HepG2 (cell line): Measurements from ENCODE around the gene GPC6. TPM values are rescaled to one million over a fixed set of nuclear protein-coding genes. Genes with fewer than 3 reads are reported as not detected.
A peak's percentile ranks its signal among the peaks of the same experiment; 100 is the strongest.

Experiments
- ATAC-seq: fragments of 200-7000 bp; cut with Tn5 transposase; 3 replicates; pipeline ENCODE4 v1.9.1; 2020; ENCODE audit warnings: mild to moderate bottlenecking, moderate library complexity
- BruUV-seq: library from RNA; stranded (reverse); fragments of 400-500 nt; replicated peaks from 2 replicates; lab custom pipeline; 2021; lab: Mats Ljungman, UMichigan
- CTCF ChIA-PET: fragments of 300-600 bp; formaldehyde crosslinking; extraction: SDS; loops from one replicate; lab custom pipeline; 2021; ENCODE audit warnings: low total read pairs, inconsistent platforms, low intra/inter-chr PET ratio; lab: Yijun Ruan, JAX
- POLR2A ChIA-PET: fragments of 350-600 bp; sonication (Branson Sonifier 250); formaldehyde crosslinking; loops from one replicate; lab custom pipeline; 2020; ENCODE audit warnings: antibody characterized with exemption, inconsistent platforms; lab: Yijun Ruan, JAX
- DNase-seq: peaks from one replicate; pipeline ENCODE4 v3.0.0-alpha.2; 2015; ENCODE audit warnings: low spot score
- FAIRE-seq: peaks from 3 replicates; lab custom pipeline; 2011; peaks lifted over from hg19 to GRCh38; lab: Jason Lieb, UNC
- H2AFZ ChIP-seq: one replicate; pipeline ENCODE4 v1.6.1; 2011; ENCODE audit warnings: low read length, inconsistent platforms
- H3K27ac ChIP-seq: fragments of 300-600 bp; 3 replicates; pipeline ENCODE4 v1.8.0; 2011; ENCODE audit warnings: mixed run types, mild to moderate bottlenecking, mixed read lengths, low read length, inconsistent platforms; ENCODE audit not compliant: insufficient read depth; ENCODE audit errors: extremely low read length
- H3K27me3 ChIP-seq, 2 experiments: fragments of 200-600 bp in 1 of 2; 2 replicates in 1 of 2; 3 replicates in 1 of 2; pipeline versions ENCODE4 v1.6.0 to v1.8.0; 2011; ENCODE audit warnings: low read length in 2 of 2, mild to moderate bottlenecking in 2 of 2, moderate library complexity in 2 of 2, inconsistent platforms in 1 of 2; ENCODE audit not compliant: insufficient read depth in 2 of 2, control insufficient read depth in 1 of 2
- H3K36me3 ChIP-seq, 2 experiments: fragments of 200-600 bp in 1 of 2; replicated peaks in 1 of 2; 2 replicates in 1 of 2; 3 replicates in 1 of 2; pipeline versions ENCODE4 v1.5.1 to v1.8.0; 2011; ENCODE audit warnings: low read length in 2 of 2, inconsistent platforms in 1 of 2; ENCODE audit not compliant: insufficient read depth in 2 of 2, control insufficient read depth in 1 of 2
- H3K4me1 ChIP-seq: 2 replicates; pipeline ENCODE4 v1.5.1; 2012; ENCODE audit warnings: low read length, inconsistent platforms; ENCODE audit not compliant: insufficient read depth
- H3K4me2 ChIP-seq: 2 replicates; pipeline ENCODE4 v1.6.0; 2011; ENCODE audit warnings: low read depth, low read length, inconsistent platforms
- H3K4me3 ChIP-seq, 3 experiments: fragments of 200-600 bp in 1 of 3; sonication (generic), shearing (Covaris generic) in 1 of 3; replicated peaks in 1 of 3; 2 replicates each; pipeline ENCODE4 v1.5.1; 2011 to 2016; ENCODE audit warnings: low read length in 3 of 3, inconsistent platforms in 2 of 3, low read depth in 2 of 3, mild to moderate bottlenecking in 2 of 3, control low read depth in 1 of 3, mixed read lengths in 1 of 3; ENCODE audit not compliant: insufficient read depth in 1 of 3
- H3K79me2 ChIP-seq: one replicate; pipeline ENCODE4 v1.6.1; 2011; ENCODE audit warnings: low read length, inconsistent platforms; ENCODE audit not compliant: insufficient read depth
- H3K9ac ChIP-seq: 2 replicates; pipeline ENCODE4 v1.6.0; 2011; ENCODE audit warnings: mild to moderate bottlenecking, low read depth, low read length, inconsistent platforms; ENCODE audit not compliant: insufficient read depth
- H3K9me3 ChIP-seq: 2 replicates; pipeline ENCODE4 v1.5.1; 2012; ENCODE audit warnings: mild to moderate bottlenecking, low read length
- H4K20me1 ChIP-seq: 2 replicates; pipeline ENCODE4 v1.6.0; 2011; ENCODE audit warnings: inconsistent platforms, mild to moderate bottlenecking, low read length, moderate library complexity; ENCODE audit not compliant: insufficient read depth
- CENPX ChIP-seq: sonication (generic); formaldehyde crosslinking; IDR thresholded peaks from 2 replicates; pipeline ENCODE4 v1.9.0; 2021; ENCODE audit warnings: mild to moderate bottlenecking, missing genetic modification reagents, moderate library complexity
- FOXO1 ChIP-seq: sonication (generic); formaldehyde crosslinking; IDR thresholded peaks from 2 replicates; pipeline ENCODE4 v1.4.0; 2020; ENCODE audit warnings: missing genetic modification reagents
- NFATC3 ChIP-seq: sonication (generic); formaldehyde crosslinking; IDR thresholded peaks from 2 replicates; pipeline ENCODE4 v1.5.1; 2020; ENCODE audit warnings: mild to moderate bottlenecking, missing genetic modification reagents
- PCBP1 ChIP-seq: fragments of 200-400 bp; formaldehyde crosslinking; IDR thresholded peaks from 2 replicates; pipeline ENCODE4 v1.6.1; 2017; ENCODE audit warnings: mild to moderate bottlenecking, low read depth, low read length, borderline replicate concordance
- RARG ChIP-seq: sonication (generic); formaldehyde crosslinking; IDR thresholded peaks from 2 replicates; pipeline ENCODE4 v1.4.0; 2020; ENCODE audit warnings: low read depth, mild to moderate bottlenecking, missing genetic modification reagents
- RELA ChIP-seq: sonication (generic); formaldehyde crosslinking; IDR thresholded peaks from 2 replicates; pipeline ENCODE4 v1.4.0; 2020; ENCODE audit warnings: missing genetic modification reagents
- SIX4 ChIP-seq: sonication (generic); formaldehyde crosslinking; IDR thresholded peaks from 2 replicates; pipeline ENCODE4 v1.4.0; 2020; ENCODE audit warnings: missing genetic modification reagents
- TOPORS ChIP-seq: sonication (generic); formaldehyde crosslinking; IDR thresholded peaks from 2 replicates; pipeline ENCODE4 v1.8.0; 2023; ENCODE audit warnings: mild to moderate bottlenecking, missing genetic modification reagents
- XBP1 ChIP-seq: sonication (generic); formaldehyde crosslinking; IDR thresholded peaks from 2 replicates; pipeline ENCODE4 v1.5.0; 2020; ENCODE audit warnings: missing genetic modification reagents
- ZC3H13 ChIP-seq: sonication (generic); formaldehyde crosslinking; IDR thresholded peaks from 2 replicates; pipeline ENCODE4 v1.8.1; 2023; ENCODE audit warnings: mild to moderate bottlenecking, missing genetic modification reagents, moderate library complexity
- ZEB1 ChIP-seq: IDR thresholded peaks from 2 replicates; pipeline ENCODE4 v1.6.1; 2012; ENCODE audit warnings: mild to moderate bottlenecking, low read depth, inconsistent platforms; ENCODE audit not compliant: insufficient replicate concordance
- ZNF121 ChIP-seq: sonication (generic); formaldehyde crosslinking; IDR thresholded peaks from 2 replicates; pipeline ENCODE4 v1.5.0; 2020; ENCODE audit warnings: mild to moderate bottlenecking, missing genetic modification reagents
- ZNF282 ChIP-seq: fragments of 450-650 bp; IDR thresholded peaks from 2 replicates; pipeline ENCODE4 v1.6.1; 2018; ENCODE audit not compliant: partially characterized antibody
- ZNF337 ChIP-seq: sonication (generic); formaldehyde crosslinking; IDR thresholded peaks from 2 replicates; pipeline ENCODE4 v1.5.1; 2020; ENCODE audit warnings: missing genetic modification reagents, low read depth, mild to moderate bottlenecking, borderline replicate concordance
- ZNF556 ChIP-seq: sonication (generic); formaldehyde crosslinking; IDR thresholded peaks from 2 replicates; pipeline ENCODE4 v1.4.0; 2020; ENCODE audit warnings: mild to moderate bottlenecking, missing genetic modification reagents, borderline replicate concordance
- ZNF570 ChIP-seq: sonication (generic); formaldehyde crosslinking; IDR thresholded peaks from 2 replicates; pipeline ENCODE4 v1.4.0; 2020; ENCODE audit warnings: mild to moderate bottlenecking, missing genetic modification reagents, borderline replicate concordance
- ZNF660 ChIP-seq: sonication (generic); formaldehyde crosslinking; IDR thresholded peaks from 2 replicates; pipeline ENCODE4 v1.5.1; 2020; ENCODE audit warnings: mild to moderate bottlenecking, low read depth, missing genetic modification reagents, borderline replicate concordance
- ZNF749 ChIP-seq: sonication (generic); formaldehyde crosslinking; IDR thresholded peaks from 2 replicates; pipeline ENCODE4 v1.8.0; 2022; ENCODE audit warnings: mild to moderate bottlenecking, missing genetic modification reagents, moderate library complexity, borderline replicate concordance
- ZNF761 ChIP-seq: sonication (generic); formaldehyde crosslinking; conservative IDR thresholded peaks from 2 replicates; pipeline ENCODE4 v1.4.0; 2020; ENCODE audit warnings: mild to moderate bottlenecking, missing genetic modification reagents
- WGBS: methylation state at CpG from one replicate; pipeline ENCODE4 v1.1.6; 2017; ENCODE audit warnings: low lambda C conversion rate; 5-methylcytosine and 5-hydroxymethylcytosine counted together
- in situ Hi-C: cut with HindIII; loops from 2 replicates; pipeline ENCODE4 v1.10.0; 2017; ENCODE audit warnings: low pct_unique_long_range_greater_than_20kb; ENCODE audit not compliant: extremely low pct_ligation_motif_present
- intact Hi-C: fragments of 100-400 bp; cut with micrococcal nuclease; formaldehyde crosslinking; loops from one replicate; pipeline ENCODE4 v1.10.0; 2022; ENCODE audit not compliant: unreplicated experiment
- polyA plus RNA-seq, 8 experiments: library from polyadenylated mRNA; depleted of rRNA in 3 of 8; stranded (reverse) in 7 of 8; unstranded in 1 of 8; fragments of >200 nt; fragmentation: Illumina TruSeq in 4 of 8; extraction: Trizol in 4 of 8; gene quantifications; 2 replicates each; pipeline versions ENCODE4 v1.2.1 to v1.2.3, GENCODE V29; 2011 to 2016; ENCODE audit warnings: low read depth in 4 of 8, missing spikeins in 1 of 8, mixed read lengths in 1 of 8; ENCODE audit not compliant: insufficient read depth in 1 of 8
- total RNA-seq, 5 experiments: library from RNA; depleted of rRNA; stranded (reverse); fragments of >200 nt; fragmentation: Illumina TruSeq; extraction: Trizol; gene quantifications; 2 replicates each; pipeline ENCODE4 v1.2.3, GENCODE V29; 2016; ENCODE audit warnings: low read depth in 1 of 5
- TF ChIP-seq, protein P1 (sequence below): sonication (generic); formaldehyde crosslinking; IDR thresholded peaks from 2 replicates; pipeline ENCODE4 v1.8.0; 2022; ENCODE audit warnings: mild to moderate bottlenecking, missing genetic modification reagents, moderate library complexity
- TF ChIP-seq, protein P2 (sequence below): sonication (generic); formaldehyde crosslinking; IDR thresholded peaks from 2 replicates; pipeline ENCODE4 v1.8.0; 2022; ENCODE audit warnings: mild to moderate bottlenecking, missing genetic modification reagents; ENCODE audit not compliant: insufficient replicate concordance

Gene GPC6
- total and polyA plus RNA-seq, 2 of the 13 experiments (the other 11 are each of a cell fraction or from before 2014, with no cell fraction given), result 24.5 to 33.9 TPM

DNA sequence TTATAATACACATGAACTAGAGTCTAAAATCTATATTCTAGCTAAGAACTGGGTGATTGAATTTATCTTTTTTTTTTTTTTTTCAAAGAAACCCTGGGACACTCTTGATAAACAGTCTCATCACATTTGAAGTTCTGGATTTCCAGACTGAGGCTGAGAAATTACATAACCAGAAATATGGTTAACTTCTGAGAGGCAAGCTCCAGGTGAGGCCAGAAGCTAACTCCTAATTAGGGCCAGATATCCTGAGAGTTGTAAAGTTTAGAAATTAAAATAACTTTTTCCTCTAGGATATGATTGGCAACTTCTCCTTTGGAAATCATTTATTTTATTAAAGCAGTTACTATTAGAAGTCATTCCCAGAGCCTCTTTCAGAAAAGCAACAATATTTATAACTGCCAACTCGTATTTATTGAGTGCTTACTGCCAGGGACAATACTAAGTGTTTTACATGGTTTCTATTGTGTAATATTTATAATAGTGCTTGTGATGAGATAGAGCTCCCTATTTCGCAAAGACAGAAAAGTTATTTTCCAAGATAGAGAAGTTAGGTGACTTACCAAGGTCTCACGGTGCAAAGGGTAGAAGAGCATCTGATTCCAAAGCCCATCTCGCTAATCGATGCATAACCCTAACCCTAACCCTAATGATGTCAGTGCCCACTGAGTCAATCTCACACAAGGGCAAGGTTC lies 1065.2 kb downstream of the GPC6 start:
- 3% methylated on average over 5 of the region's 5 CpGs for WGBS
- H3K9ac ChIP-seq, result peak overlapping the region; percentile 48
- TF ChIP-seq ZNF570 (CRISPR knock-in tag) (no peak), SIX4 (CRISPR knock-in tag) (peak; percentile 86), ZNF761 (no peak), FOXO1 (CRISPR knock-in tag) (peak; percentile 99), ZEB1 (peak; percentile 86), ZNF282 (no peak), ZNF337 (no peak), ZNF660 (CRISPR knock-in tag) (no peak), RELA (peak; percentile 48; the same call in 1 of the 2 replicates), ZNF556 (no peak), ZNF749 (CRISPR knock-in tag) (0 out of 2 replicates have a peak, but pooled peaks have one; percentile 32), XBP1 (CRISPR knock-in tag) (no peak), CENPX (CRISPR knock-in tag) (no peak), RARG (no peak), ZC3H13 (CRISPR knock-in tag) (no peak), PCBP1 (no peak), TOPORS (peak; percentile 69; the same call in 1 of the 2 replicates), NFATC3 (CRISPR knock-in tag) (no peak), ZNF121 (CRISPR knock-in tag) (peak; percentile 39; the same call in 1 of the 2 replicates)
- TF ChIP-seq, protein P1, sequence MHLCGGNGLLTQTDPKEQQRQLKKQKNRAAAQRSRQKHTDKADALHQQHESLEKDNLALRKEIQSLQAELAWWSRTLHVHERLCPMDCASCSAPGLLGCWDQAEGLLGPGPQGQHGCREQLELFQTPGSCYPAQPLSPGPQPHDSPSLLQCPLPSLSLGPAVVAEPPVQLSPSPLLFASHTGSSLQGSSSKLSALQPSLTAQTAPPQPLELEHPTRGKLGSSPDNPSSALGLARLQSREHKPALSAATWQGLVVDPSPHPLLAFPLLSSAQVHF (CRISPR knock-in tag), result no peak
- TF ChIP-seq, protein P2, sequence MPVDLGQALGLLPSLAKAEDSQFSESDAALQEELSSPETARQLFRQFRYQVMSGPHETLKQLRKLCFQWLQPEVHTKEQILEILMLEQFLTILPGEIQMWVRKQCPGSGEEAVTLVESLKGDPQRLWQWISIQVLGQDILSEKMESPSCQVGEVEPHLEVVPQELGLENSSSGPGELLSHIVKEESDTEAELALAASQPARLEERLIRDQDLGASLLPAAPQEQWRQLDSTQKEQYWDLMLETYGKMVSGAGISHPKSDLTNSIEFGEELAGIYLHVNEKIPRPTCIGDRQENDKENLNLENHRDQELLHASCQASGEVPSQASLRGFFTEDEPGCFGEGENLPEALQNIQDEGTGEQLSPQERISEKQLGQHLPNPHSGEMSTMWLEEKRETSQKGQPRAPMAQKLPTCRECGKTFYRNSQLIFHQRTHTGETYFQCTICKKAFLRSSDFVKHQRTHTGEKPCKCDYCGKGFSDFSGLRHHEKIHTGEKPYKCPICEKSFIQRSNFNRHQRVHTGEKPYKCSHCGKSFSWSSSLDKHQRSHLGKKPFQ (CRISPR knock-in tag), result peak; percentile 58

More for the DNA sequence above, 1065.2 kb downstream of the GPC6 start:
- H3K79me2 ChIP-seq, result no peaks in the 10 kb centered on the region
- H3K4me1 ChIP-seq, result peaks cover 46% of the 10 kb centered on the region
- ChIA-PET POLR2A (interaction anchor here (0.6 to 3.0 kb wide), 8 partner anchors 8 to 1043 kb away, joined by 3 to 64 read pairs (median 5); no protein-coding TSS in a partner anchor), CTCF (no interaction called here)
- peak overlapping the region; percentile 46 for H3K4me2 ChIP-seq
- peak; percentile 92 for DNase-seq
- no peaks in the 10 kb centered on the region for H4K20me1 ChIP-seq
- H3K27me3 ChIP-seq, result no peaks in the 10 kb centered on the region
- no peak overlapping the region for H2AFZ ChIP-seq
- ATAC-seq, result peak; percentile 98
- no peaks in the 10 kb centered on the region; a peak in 1 of 5 replicates for H3K36me3 ChIP-seq
- in situ Hi-C loops (no loop called here), intact Hi-C loops (loop anchor here (1.0 to 10.0 kb wide), 3 partner anchors 12 to 1043 kb away; no protein-coding TSS in a partner anchor)
- no peaks in the 10 kb centered on the region for H3K9me3 ChIP-seq
- H3K4me3 ChIP-seq, result peak overlapping the region in 1 of 3 experiments; percentile 12; a peak in 2 of 6 replicates
- FAIRE-seq, result peak; percentile 99
- H3K27ac ChIP-seq, result peak overlapping the region; percentile 81
- BruUV-seq, result TSS peak; percentile 86
